HS-5 (cell line): ENCODE data around the gene GNAO1.

ENCODE experiments used
- DNase-seq: peaks from one replicate; pipeline ENCODE4 v3.0.0-alpha.2; 2012; ENCODE audit warnings: low read depth

The GNAO1 gene

DNA sequence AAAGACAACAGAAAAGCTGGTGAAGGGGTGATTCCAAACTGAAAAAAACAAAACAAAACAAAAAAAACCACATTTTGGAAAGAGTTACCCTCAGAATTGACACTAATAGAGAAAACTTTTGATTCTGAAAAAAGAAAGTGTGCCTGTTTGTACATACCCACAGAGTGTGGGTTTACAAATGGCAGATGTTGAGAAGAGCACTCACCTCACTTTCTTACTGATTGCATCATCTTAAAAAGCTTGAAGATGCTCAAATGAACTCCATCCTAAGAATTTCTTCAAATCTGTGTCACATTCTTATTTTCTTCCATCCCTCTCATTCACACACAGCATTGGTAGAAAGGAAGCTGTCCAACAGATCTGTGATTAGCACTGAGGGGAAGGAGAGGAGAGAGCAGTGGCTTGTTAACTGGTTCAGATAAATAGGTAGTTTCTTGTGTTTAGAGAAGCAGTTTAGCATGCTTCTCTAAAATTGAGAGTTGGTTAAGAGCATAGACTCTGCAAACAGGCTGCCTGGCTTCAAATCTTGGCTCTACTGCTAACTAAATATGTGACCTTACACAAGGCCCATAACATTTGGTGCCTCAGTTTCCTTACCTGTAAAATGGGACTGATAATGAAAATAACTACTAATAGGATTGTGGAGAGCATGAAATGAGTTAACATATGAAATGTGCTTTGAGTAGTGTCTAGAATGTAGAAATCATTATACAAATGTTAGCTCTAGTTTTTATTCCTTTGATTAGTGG lies 6.9 kb downstream of the GNAO1 start:
- no peak for DNase-seq

DNA sequence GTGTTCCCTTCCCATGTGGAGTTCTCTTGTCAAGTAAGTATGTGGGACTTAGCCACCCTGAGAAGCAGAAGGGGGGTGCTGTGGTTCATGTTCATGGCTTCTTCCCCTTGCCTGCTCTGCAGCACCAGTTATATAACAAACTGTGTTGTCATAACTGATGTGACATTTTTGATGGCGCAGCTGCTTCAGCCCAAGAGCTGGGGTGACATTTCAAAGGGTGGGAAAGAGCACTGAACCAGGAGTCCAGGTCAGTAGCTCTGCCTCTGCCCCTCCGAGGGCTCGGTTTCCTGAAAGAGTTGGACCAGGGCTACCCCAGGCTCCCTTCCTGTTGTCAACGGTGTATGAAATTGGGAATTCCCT lies 7.4 kb downstream of the GNAO1 start:
- DNase-seq, result no peak

DNA sequence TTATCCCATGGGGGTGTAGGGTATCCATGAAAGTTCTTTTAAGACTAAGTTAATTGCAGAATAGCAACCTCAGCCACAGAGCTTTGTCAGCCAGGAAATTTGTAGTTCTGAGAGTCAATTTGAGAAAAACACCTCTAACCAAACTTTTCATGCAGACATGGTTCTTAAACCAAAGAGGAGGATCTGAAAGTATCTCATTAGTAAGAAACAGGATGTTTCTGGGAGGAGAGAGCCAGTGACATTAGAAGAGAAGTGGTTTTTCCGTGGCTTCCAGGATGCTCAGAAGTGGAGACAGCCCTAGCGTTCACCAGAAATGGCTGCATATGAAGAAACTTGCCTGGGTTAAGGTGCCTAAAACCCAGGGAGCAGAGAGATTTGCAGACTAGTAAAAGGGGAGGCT lies 7.9 kb downstream of the GNAO1 start:
- DNase-seq, result no peak

DNA sequence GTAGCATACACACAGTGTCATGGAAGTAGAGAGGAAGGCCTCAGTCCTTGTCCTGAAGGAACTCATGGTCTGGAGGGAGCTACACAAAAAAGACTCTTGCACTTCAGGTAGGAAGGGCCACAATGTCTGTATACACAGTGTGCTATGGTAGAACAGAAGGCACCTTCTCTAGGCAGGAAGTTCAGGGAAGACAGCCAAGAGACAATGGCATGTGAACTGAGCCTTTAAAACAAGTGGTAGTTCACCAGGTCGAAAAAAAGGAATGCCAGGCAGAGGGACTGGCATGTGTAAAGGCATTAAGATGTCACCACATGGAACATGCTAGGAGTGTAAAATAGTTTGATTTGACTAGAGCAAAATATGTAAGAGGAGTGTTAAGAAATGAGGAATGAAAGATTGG lies 9.7 kb downstream of the GNAO1 start:
- DNase-seq, result no peak

DNA sequence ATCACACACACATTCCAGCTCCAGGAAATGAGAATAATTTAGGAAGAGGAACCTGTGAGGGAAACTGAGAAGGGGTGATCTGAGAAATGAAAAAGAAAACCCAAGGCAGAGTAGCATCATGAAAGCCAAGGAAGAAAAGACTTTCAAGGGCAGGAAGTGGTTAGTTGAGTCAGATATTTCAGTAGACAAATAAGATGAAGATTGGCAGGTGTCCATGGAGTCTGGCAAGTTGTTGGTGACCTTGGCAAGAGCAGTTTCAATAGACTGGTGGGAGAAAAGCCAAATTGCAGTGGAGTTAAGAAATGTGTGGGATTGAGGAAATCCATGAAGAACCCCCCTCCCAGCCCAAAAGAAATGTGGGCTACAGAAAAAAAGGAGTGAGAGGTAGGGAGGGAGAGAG lies 10.7 kb downstream of the GNAO1 start:
- no peak for DNase-seq

DNA sequence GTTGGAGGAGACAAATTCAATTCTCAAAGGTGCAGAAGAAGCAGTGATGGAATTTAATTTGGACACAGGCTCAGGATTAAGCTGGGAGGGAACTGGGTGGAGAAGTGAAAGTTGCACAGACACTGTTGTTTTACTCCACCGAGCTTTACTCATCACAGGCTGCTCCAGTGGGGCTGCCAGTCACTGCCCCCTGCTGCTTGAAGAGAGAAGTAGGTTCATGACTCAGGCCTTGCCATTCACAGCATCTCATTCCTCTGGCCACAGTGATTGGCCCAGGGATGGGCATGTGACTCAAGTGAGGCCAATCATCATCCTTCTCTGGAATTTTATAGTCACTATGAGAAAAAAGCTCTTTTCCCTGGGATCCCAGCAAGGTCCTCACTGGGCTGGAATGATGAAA lies 11.8 kb downstream of the GNAO1 start:
- no peak for DNase-seq

DNA sequence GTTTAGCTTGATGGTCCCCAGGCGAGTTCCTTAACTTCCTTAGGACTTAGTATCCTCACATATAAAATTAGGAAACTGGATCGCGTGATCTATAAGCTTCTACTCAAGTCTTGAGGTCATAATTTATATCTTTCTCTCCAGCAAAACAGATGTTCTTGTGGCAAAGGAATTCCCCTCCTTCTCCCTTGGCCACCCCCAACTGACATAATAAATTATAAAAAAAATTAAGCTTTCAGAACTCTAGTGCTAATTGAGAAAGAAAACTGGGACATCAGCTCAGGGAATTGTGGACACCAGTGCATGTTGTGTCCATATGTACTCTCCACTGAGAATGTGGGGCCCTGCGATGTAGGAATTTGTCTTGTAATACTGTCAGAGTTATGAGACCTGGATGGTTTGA lies 13.5 kb downstream of the GNAO1 start:
- no peak for DNase-seq

DNA sequence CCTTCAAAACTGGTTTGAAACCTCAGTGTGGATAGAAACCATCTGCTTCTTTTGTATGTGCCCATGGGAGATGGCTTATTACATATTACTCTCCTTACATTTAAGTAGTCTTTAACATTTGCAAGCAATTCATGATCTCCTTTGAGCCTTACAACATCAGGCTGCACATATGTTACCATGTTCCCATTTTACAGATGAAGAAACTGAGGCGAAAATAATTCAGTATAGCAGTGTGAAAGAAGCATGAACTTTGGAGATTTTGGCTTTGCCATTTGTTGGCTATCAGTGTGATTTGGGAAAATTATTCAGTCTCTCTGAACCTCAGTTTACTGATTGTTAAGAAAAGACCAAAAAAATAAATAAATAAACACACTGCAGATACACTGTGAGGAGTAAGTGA lies 15.7 kb downstream of the GNAO1 start:
- no peak for DNase-seq

DNA sequence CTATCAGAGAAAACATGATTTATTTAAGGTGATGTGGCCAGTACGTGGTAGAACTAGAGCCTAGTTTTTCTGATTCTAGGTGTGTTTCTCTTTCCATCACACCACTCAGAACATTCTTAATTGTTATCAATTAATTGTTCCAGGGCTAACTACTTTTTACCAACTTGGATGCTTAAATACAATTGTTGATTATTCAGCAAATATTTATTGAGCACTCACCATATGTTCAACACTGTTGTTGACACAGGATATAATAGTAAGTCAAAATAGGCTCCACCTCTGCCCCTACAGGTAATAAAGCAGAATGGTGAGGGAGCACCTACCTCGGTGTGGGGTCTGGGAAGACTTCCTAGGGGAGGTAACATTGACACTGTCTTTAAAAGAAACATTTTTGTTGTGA lies 16.1 kb downstream of the GNAO1 start:
- no peak for DNase-seq

DNA sequence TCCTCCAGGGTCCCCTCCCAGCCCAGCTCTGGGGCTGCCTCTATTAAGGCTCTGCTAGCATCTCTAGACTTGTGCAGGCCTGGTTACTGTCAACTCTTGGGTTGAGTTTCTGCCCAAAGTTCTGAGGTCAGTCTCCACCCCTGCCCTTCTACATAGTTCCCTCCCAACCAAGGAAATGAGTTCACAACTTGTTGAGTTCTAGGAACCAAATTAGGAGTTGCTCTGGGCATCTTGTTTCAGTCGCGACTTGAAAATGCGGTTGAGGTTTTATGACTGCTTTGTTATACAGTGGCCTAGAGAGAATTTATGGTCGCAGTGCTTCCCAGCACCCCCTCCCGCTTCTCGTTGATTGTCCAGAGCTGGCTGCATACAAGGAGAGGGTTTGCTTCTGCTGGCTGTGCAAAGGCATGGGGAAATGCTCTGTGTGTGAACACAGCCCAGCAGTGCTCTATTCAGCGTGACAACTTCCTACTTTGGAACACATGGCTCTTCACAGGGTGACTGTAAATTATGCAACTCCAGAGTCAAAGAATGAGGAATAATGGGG lies 20.2 kb downstream of the GNAO1 start:
- DNase-seq, result no peak

DNA sequence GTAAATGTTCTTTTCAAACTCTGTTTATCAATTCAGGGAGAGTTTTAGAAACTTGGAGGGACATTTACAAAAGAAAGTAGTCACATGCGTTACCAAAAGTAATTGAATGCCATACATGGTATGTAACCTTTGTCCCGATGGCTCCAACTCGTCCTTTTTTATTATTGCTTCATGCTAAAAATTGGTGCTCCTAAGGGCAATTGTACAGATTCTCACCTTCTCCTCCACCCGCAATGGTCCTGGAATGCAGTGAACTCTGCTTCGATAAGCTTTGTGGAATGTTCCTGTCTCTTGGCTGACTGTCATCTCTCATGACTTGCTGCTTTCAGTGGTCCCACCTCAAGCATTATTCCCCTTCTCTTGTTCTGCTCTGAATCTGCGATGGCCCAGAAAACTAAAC lies 20.9 kb downstream of the GNAO1 start:
- no peak for DNase-seq

DNA sequence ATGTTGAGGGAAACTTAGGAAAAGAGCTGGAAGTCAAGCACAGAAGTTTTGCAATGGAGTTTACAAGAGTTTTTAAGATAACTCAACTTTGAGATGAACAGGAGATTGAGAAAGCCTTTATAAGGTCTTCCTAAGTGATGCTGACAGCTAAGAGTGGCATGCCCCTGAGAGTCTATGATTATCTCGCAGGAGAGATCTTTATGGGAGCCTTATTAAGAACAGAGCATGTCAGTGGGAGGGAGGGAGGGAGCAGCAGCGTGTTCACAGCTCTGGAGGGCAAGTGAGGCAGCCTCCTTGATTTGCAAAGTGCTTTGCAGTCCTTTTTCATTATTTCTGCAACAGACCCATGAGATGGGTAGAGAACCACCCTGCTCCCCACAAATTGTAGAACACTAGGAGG lies 30.7 kb downstream of the GNAO1 start:
- DNase-seq, result no peak

DNA sequence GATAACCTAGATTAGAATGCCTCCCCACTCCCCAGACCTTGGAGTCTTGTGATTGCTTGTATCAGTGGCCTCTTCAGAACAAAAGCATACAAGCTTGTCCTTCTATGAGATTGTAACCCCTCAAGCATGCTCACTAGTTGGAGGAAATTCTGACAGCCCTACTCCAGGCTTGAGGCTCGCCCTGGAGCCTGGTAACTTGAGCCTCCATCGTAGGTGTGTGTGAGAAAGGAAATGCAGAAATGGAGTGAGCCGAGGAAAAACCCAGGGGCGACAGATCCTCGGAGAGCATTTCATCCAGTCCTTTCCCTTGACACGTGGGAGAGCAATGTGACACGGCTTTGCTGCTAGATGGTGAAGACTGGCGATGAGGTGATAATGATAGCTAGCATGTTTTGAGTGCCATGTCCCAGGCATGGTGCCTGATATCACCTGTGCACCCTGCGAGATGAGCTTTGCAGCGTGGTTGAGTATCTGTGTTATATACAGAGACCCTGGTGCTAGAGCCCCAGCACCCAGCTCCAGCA lies 31.2 kb downstream of the GNAO1 start:
- no peak for DNase-seq

DNA sequence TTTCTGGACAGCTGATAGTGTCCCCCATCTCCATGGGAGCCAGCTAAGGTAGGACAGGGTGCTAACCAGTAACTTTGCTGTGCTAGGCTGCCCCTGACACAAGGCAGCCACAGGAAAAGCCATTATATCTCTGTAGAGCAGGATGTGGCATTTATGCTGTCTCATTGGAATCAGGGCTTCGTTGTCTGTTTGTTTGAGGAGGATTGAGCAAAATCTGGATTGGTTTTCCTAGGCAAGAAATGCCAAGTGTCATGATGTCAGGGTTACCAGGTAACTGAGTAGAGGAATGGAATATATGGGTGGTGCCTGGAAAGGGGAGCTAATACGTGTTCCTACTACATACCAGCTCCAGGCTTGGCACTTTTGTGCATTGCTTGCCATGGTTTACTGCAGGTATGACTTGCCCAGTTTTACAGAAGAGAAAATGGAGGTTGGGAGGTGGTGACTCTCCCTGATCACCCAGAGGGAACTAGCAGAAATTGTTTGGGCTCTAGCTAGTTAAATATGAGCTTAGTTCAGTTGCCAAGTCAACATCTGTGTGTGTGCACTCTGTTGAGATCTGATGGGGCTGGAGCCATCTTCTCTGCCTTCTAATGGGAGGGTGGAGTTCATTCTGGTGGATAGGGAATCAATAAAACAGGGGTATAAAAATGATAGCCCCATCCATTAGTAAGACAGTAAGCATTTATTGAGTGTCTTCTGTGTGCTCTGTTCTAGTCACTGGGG lies 33.9 kb downstream of the GNAO1 start:
- no peak for DNase-seq

DNA sequence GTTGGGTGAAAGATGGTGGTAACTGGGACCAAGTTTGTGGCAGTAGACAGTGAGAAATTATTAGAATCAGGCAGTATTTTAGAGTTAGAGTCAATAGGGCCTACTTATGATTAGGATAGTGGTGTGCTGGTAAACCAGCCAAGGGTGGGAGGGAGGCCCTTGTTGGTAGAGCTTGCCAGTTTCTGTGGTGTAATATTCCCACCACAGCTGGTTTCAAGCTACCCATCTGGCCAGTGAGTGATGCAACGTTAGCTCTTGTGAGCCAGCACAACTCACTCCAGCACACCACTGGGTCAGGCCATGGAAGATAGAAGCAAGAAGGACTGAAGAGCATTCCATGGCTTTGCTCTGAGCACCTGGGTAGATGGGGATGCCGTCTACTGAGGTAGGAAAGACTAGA lies 34.9 kb downstream of the GNAO1 start:
- DNase-seq, result no peak

DNA sequence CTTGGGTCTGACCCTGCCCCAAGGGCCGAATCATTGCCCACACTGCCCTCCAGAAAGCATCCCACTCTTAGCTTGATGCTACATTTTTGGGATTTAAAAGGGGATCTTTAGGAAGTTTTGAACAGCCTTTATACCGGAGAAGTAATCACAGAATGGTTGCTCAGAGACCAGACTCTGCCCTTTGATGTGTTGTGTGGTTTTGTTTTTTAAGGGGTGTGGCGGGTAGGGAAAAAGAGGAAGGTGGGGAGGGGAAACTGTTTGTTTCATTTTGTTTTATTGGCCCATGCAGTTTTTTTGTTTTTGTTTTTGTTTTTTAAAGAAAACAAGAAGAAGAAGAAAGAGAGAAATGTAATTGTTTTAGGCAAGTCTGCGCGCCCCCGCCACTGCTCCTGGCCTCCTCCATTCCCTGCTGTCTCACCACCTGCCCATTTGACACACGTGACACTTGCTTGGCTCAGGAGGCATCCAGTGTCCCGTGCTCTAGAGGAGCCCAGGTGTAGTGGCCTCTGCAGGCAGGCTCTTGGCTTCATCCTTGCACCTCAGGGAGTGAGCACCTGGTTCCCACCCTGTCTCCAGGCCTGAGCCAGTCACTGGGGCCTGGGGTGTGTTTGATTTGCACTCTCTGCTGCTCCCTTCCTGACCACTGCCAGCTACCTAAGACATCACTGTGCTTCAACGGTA lies 35.7 kb downstream of the GNAO1 start:
- DNase-seq, result no peak

DNA sequence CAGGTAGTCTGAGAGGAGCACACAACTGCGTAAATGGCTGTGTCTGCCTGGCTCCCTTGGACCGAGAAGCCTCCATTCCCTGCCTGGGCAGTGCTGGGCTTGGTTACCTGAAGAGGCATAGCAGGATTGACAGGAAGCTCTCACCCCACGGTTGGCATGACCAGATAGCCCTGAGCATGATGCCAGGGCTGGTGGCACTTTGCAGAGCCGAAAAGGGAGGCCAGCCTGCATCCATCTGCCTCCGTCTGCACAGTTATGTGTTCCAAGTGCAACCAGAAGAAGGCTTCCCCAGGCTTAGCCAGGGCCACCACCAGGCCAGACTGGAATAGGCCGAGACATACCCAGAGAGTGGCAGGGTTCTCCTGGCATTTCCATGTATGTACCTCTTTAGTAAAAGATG lies 36.6 kb downstream of the GNAO1 start:
- DNase-seq, result no peak

DNA sequence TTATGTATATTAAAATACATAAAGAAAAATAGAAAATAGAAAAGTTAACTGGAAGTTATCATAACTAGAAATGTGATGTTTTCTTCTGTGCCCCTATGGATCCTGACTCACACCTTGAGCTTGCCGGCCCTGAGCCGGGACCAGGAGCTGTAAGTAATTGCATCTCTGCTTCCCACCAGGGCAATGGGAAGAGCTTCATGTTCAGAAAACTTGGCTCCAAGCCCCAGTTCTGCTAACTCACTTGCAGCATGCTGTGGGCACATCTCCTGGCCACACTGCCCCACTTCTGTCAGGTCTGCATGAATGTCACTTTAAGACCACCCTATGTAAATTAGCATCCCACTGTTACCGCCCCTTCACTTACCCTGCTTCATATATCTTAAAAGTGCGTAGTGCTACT lies 37.2 kb downstream of the GNAO1 start:
- no peak for DNase-seq

DNA sequence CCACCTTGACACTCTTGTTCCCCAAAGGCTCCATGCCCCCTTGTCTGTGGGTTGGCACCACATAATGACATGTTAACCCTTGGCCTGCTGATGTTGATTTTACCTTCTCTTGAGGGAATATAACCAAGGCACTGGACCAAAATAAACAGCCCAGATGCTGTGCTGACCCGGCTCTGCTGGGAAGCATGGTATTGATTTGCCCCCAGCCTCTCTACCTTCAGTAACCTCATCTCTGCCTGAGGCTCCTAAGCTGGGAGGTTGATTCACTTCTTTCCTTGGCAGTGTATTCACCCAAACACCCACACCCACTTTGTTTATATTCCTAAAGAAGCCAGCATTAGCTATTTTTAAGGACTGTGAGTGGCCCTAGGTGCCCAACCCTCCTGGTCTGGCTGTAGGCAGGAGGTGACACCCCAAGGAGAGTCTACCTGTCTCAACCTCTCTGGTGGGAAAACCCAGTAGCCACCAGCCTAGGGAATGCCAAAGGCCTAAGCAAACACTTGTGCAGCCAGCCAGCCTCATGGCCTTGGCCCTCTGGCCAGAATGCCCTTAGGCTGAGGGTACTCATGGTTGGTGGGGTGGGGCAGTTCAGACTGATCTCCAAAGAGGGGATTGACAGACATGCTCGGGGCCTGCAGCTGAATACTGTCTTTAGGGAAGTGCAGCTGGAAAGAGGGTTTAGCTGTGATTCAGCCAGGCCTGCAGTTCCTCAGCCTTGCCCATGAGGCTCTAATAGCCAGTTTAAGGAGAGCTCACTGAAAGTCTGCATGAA lies 42.7 kb downstream of the GNAO1 start:
- DNase-seq, result no peak

DNA sequence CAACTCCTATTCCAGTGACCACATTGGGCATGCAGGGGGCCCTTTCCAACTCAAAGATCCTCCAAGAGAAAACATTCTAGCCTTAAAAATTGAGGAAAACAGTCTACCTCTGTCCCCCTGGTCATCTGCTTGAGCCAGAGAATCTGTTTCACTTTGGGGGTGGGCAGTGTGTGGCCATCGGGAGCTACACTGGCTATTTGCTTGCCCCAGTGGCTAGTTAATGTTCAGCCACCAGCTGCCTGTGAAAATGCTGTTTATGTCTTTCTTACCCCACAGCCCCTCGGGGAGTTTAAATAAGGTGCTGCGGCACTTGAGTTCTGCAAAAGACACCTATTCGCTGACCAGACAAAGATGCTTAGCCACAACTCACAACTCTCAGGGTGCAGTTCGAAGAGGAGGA lies 43.4 kb downstream of the GNAO1 start:
- no peak for DNase-seq

DNA sequence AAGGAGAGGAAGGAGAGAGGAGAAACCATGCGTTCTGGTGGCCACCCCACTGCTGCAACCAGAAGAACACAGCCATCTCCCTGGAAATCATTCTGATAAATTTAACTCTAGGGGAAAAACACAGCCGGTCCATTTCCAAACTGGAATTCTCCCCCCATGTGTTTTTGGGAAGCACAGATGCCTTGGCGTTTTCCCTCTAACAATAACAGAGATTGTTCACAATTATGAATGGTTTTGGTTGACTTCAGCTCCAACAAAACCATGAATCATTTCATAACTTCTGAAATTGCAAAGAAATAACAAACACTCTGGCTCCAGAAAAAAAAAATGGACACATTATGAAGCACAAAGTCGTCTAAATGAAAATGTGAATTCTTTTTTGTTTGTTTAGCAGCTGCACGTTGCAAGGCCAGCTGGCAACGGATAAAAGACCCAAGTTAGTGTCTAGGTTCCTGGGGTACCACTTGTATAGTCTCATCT lies 46.2 kb downstream of the GNAO1 start:
- no peak for DNase-seq

DNA sequence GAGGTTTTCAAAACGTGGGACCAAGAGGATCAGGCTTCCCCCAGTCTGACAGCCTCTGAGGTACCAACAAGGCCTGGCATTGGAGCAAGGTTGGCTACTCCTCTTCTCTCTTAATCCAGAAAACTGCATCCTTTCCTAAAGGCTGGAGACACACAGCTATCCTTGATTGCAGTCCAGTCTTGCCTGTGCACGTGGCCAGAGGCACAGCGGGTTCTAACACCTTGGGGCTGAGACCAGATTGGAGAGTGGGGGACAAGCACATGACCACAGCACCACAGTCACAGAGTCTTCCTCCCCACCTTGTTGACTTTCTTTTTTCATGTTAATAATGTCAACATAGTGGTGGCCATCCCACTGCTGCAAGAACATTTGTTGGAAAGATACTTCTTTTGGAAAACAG lies 46.9 kb downstream of the GNAO1 start:
- no peak for DNase-seq
